ENCODE results near the gene MRI1.

MRI1 gene

DNA sequence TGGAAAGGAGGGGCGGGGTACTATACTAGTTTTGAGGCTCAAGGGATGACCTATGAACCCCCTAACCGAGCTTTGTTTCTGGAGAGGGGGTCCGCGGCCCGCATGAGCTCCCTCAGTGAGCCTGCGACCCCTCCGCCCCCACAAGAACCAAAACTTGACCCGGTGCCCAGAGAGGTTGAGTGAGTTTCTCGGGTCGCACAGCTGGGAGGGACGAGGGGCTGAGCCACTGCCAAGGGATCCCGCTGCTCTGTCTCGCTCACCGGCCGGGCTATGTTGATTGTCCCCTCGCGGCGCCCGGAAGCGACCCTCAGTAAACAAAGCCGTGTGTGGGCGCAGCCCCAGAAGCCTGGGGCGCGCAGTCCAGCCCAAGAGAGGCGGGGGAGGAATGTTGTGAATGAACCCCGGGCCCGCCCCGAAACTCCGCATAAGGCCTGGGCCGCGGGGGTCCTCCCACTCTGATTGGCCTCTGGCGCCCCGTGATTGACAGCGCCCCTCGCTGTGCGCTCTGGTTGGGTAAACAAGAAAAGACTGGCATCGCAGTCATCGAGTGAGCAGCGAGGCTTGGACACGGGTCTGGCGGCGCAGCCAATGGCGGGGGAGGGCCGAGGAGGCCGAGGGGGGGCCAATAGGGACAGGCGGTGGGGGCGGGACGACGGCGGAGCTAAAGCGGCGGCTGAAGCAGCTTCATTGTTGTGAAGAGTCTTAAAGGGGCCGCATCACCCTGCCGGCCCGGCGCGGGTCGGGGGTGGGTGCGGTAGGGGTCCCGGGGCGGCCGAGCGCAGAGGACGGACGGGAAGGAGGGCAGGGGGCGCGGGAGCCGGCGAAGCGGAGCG lies 30.7 kb downstream of the MRI1 start, which contains the start of gene ZSWIM4:
Gene ZSWIM4, plus strand, starts transcription at position 687 of the 833 bp plus-strand sequence. CDS start 206 bp downstream, outside the sequence.
- peak; percentile 98 for DNase-seq (ENCODE audit: low spot score)

- no peak for DNase-seq (ENCODE audit: low spot score)
These were observed 31.4 kb downstream of the MRI1 start for GRCh38 chr19:13795595-13796300.

GRCh38 chr19:13796301-13797057 lies 32.2 kb downstream of the MRI1 start:
- no peak for DNase-seq (ENCODE audit: low spot score)

GRCh38 chr19:13797058-13797440 lies 32.7 kb downstream of the MRI1 start:
- no peak for DNase-seq (ENCODE audit: low spot score)

GRCh38 chr19:13797870-13798269 lies 33.5 kb downstream of the MRI1 start:
- no peak for DNase-seq (ENCODE audit: low spot score)

DNA sequence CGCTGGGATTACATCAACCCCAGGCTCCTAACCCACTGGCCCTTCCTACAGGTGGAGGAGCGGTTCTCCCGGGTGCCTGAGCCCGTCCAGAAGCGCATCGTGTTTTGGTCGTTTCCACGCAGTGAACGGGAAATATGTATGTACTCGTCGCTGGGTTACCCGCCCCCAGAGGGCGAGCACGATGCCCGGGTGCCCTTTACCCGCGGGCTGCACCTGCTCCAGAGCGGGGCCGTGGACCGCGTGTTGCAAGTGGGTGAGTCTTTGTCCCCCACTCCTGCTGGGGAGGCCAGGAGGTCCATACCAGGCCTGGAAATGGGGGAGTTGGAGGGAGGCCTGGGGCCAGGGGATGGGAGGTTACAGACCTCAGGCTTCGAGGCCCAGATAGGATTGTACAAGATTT lies 35.3 kb downstream of the MRI1 start:
- DNase-seq (ENCODE audit: low spot score): no peak

GRCh38 chr19:13803038-13803437 lies 38.7 kb downstream of the MRI1 start:
- no peak for DNase-seq (ENCODE audit: low spot score)

GRCh38 chr19:13804830-13805683 lies 40.7 kb downstream of the MRI1 start:
- DNase-seq (ENCODE audit: low spot score): no peak

DNA sequence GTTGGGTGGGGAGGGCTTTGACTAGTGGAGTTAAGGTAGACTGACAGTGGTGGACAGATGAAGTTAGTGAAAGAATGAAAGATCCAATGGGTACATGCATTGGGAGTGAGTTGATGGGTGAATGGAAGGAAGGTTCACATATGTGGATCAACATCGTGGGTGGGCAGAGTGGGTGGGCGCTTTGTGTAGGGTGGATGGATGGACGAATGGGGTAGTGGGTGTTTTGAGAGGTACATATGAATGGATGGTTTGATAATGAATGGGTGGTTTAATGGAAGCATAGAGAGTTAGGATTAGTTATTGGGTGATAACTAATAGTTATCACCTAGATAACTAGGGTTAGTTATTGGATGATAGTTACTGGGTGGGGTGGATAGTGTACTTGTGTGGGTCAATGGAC lies 42.4 kb downstream of the MRI1 start:
- no peak for DNase-seq (ENCODE audit: low spot score)

- no peak for DNase-seq (ENCODE audit: low spot score)
These were observed 43.2 kb downstream of the MRI1 start for GRCh38 chr19:13807421-13808021.

GRCh38 chr19:13808856-13809255 lies 44.5 kb downstream of the MRI1 start:
- DNase-seq (ENCODE audit: low spot score): no peak

GRCh38 chr19:13812544-13812943 lies 48.2 kb downstream of the MRI1 start:
- no peak for DNase-seq (ENCODE audit: low spot score)

DNA sequence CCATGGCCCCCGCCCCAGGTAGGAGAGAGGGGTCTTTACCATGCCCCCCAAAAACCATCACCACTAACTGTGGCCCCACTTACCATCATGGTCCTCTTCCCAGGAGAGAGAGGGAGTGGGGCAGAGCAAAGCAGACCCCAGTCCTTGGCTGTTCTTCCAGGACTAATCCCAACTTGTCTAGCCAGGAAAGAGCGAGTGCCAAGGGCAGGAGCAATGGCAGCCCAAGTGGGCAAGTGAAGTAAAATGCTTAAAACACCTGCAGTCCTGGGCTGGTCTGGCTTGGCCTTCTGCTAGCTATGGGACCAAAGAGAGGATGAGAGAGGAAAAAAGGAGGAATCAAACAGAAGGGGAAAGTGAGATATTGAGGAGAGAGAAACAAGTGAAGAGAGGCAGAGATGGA lies 48.8 kb downstream of the MRI1 start:
- no peak for DNase-seq (ENCODE audit: low spot score)

- DNase-seq (ENCODE audit: low spot score): no peak
These were observed 50.2 kb downstream of the MRI1 start for GRCh38 chr19:13814550-13814949.

DNA sequence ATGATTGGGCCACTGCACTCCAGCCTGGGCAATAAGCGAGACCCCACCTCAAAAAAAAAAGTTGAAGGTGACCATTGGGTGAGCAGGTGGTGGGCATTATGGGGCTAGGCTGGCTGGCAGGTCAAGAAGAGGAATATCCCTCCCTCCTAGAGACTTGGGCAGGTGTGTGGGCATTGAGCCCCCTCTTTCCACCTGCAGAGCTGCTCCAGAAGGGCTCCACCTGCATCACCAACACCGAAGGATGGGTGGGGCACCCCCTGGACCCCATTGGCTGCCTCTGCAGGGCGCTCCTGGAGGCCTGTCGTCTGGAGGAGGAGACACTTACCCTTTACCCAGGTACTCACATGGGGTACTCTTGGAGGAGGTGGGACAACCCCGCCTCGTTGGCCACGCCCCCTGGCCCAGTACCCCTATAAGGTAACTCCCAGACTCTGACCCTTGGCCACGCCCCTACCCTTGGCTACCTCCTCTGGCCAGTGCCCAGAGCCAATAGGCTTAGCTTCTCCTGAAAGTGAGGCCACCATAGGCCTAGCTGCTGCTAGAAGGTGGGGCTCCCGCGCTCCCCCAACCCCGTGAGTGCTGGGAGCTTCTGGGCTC lies 52.8 kb downstream of the MRI1 start:
- no peak for DNase-seq (ENCODE audit: low spot score)

DNA sequence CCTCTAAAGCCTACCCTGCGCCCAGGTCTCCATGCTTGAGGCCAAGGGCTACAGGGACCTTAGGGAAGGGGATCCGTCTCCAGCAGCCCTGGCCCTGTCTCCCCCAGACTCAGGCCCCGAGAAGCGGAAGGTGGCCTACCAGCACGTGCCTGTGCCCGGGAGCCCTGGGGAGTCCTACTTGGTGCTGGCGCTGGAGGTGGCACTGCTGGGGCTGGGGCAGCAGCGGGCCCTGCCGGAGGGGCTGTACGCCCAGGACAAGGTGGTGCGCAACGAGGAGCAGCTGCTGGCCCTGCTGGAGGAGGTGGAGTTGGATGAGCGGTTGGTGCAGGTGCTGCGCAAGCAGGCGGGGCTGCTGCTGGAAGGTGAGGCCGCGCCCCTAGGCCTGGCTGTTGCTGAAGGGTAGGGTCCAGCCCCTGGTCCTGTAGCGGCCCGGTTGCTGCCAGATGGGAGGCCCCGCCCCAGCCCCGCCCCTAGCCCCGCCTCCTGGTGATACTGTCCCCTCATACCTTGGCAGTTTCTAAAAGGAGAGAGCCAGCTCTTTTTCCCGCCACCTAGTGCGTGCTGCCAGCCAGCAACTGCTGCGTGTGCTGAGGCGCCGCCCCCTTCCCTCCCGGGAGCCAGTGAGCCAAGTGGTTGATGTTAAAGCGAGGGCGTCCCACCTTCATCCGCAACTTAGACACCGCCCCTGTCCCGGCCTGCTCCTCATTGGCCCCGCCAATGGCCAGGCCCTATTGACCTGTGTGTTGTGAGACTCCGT lies 53.5 kb downstream of the MRI1 start:
- DNase-seq (ENCODE audit: low spot score): no peak

DNA sequence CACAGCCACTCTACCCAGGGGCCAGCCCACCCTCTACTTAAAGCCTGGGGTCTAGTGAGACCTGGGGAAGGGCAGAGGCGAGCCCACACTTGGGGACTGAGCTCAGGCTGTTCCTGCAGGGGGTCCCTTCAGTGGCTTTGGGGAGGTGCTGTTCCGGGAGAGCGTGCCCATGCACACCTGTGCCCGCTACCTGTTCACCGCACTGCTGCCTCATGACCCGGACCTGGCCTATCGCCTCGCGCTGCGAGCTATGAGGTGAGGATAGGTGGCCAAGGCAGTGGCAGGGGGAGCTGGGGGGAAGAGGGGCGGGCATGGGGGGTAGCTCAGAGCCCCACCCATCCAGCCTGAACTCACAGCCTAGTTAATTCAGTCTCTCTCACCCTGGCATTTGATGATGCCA lies 54.9 kb downstream of the MRI1 start:
- no peak for DNase-seq (ENCODE audit: low spot score)

GRCh38 chr19:13821292-13821691 lies 57.0 kb downstream of the MRI1 start:
- DNase-seq (ENCODE audit: low spot score): no peak

GRCh38 chr19:13823256-13823655 lies 58.9 kb downstream of the MRI1 start:
- no peak for DNase-seq (ENCODE audit: low spot score)
